ENCODE measurements around the gene VPS72.
"Not testable (repeated sequence)": the region's sequence is repeated elsewhere in the genome, so short reads cannot be mapped to it uniquely, and the experiment has no call there.

The VPS72 gene

GRCh38 chr1:151189637-151190445 is at the start of gene VPS72:
VPS72 (minus strand) TSS chr1:151190197; CDS start chr1:151190121, 76 bp downstream.
- peak; percentile 55 to 75 (median 69) for DNase-seq

- no peak for DNase-seq
These were observed 48.4 kb upstream of the VPS72 start for GRCh38 chr1:151238467-151238739.

- no peak for DNase-seq
These were observed 47.9 kb upstream of the VPS72 start for GRCh38 chr1:151237678-151238466.

- DNase-seq: no peak
These were observed 45.2 kb upstream of the VPS72 start for GRCh38 chr1:151235235-151235634.

GRCh38 chr1:151222130-151222529 is 32.1 kb upstream of the VPS72 start:
- DNase-seq: no peak

- no peak for DNase-seq
These were observed 31.6 kb upstream of the VPS72 start for GRCh38 chr1:151221616-151222015.

- no peak for DNase-seq
These were observed 23.6 kb upstream of the VPS72 start for GRCh38 chr1:151213560-151213959.

GRCh38 chr1:151211972-151212705 is 22.1 kb upstream of the VPS72 start:
- no peak for DNase-seq

- DNase-seq: no peak
These were observed 20.8 kb upstream of the VPS72 start for GRCh38 chr1:151210830-151211229.

GRCh38 chr1:151205381-151205965 is 15.5 kb upstream of the VPS72 start:
- DNase-seq: not testable (repeated sequence)

- peak in 1 of 4 experiments; percentile 5 for DNase-seq
These were observed 10.0 kb upstream of the VPS72 start for GRCh38 chr1:151199873-151200581.

GRCh38 chr1:151198254-151199127 is 8.5 kb upstream of the VPS72 start, which contains the start of gene PIP5K1A:
PIP5K1A (plus strand) TSS chr1:151198552; CDS start chr1:151198997, 445 bp downstream.
- DNase-seq: peak; percentile 97 to 98 (median 98)

GRCh38 chr1:151197863-151198253 is 7.9 kb upstream of the VPS72 start:
- no peak for DNase-seq

- peak in 1 of 4 experiments; percentile 3 for DNase-seq
These were observed 6.3 kb upstream of the VPS72 start for GRCh38 chr1:151196292-151196800.

GRCh38 chr1:151194894-151195594 is 5.0 kb upstream of the VPS72 start:
- DNase-seq: not testable (repeated sequence)

- no peak for DNase-seq
These were observed 3.9 kb upstream of the VPS72 start for GRCh38 chr1:151193856-151194255.

- no peak for DNase-seq
These were observed 3.3 kb upstream of the VPS72 start for GRCh38 chr1:151193304-151193703.

GRCh38 chr1:151192047-151192446 is 2.0 kb upstream of the VPS72 start:
- no peak for DNase-seq

- not testable (repeated sequence) for DNase-seq
These were observed 1.3 kb downstream of the VPS72 start for GRCh38 chr1:151188667-151189066.

GRCh38 chr1:151187205-151187604 is 2.8 kb downstream of the VPS72 start:
- DNase-seq: no peak

Measured in activated CD4-positive, CD25-positive, alpha-beta regulatory T cell (primary cell).